Activated CD4-positive, alpha-beta T cell treated with anti-CD3 and anti-CD28 coated beads, Interleukin-2, Interleukin-6, amounts not matched to agents 100 ng/mL and 50 ng/mL, durations not matched to agents 16 hours and 8 hours (primary cell): ENCODE results near the gene DLAT.
"Not testable (repeated sequence)": the region's sequence is repeated elsewhere in the genome, so short reads cannot be mapped to it uniquely, and the experiment has no call there.

Experiments used
- DNase-seq: peaks from one replicate; pipeline ENCODE4 v3.0.0-alpha.2; 2020

The DLAT gene

GRCh38 chr11:112024773-112025678 lies at the start of gene DLAT:
DLAT (plus strand) TSS chr11:112025408; CDS start chr11:112025473, 65 bp downstream.
- peak; percentile 93 for DNase-seq

DNA sequence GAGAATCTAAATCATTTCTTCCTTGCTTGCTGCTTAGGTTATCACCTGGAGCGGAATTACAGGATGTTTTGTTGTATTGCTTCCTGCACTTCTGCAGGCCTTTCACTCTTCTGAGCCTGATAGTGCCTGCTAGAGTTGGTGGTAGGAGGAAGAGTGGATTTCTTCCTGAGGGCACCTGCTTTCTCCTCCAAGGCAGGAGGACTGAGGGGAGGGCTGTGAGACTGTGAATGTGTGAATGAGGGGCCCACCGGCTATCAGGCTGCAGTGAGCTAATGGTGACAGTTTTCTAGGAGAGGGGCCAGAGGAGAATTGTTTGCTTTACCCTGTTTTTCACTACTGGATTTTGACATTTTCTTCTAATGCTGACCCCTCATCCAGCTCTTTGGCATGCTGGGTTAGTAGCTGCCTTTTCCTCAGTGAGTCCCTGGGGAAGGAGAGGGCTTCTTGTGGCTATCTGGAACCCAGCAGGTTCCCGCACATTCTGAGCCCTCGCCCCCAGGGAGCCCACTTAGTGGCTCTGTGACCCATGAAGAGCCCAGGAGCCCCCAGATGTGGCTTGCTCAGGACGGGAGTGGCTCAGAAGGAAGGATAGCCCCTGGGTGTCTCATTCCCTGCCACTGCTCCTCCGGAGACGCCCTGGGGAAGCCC lies 49.0 kb upstream of the DLAT start:
- no peak for DNase-seq

DNA sequence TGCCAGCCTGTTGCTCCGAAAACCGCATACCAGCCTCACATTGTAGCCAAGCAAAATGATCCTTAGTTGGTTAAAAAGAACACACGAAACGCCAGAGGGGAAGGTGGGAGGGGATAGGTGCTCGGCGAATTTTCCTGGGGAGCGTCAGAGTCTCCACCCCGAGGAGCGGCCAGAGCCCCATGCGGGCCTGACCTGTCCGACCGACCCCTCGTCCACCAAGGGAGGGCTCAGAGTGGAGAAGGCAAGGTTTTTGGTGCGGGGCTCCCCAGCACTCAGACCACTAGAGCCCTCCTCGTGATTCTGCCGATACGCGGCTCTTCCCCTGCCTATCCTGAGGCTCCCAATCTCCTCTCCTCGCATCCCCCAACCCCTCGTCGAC lies 48.5 kb upstream of the DLAT start:
- DNase-seq: no peak

DNA sequence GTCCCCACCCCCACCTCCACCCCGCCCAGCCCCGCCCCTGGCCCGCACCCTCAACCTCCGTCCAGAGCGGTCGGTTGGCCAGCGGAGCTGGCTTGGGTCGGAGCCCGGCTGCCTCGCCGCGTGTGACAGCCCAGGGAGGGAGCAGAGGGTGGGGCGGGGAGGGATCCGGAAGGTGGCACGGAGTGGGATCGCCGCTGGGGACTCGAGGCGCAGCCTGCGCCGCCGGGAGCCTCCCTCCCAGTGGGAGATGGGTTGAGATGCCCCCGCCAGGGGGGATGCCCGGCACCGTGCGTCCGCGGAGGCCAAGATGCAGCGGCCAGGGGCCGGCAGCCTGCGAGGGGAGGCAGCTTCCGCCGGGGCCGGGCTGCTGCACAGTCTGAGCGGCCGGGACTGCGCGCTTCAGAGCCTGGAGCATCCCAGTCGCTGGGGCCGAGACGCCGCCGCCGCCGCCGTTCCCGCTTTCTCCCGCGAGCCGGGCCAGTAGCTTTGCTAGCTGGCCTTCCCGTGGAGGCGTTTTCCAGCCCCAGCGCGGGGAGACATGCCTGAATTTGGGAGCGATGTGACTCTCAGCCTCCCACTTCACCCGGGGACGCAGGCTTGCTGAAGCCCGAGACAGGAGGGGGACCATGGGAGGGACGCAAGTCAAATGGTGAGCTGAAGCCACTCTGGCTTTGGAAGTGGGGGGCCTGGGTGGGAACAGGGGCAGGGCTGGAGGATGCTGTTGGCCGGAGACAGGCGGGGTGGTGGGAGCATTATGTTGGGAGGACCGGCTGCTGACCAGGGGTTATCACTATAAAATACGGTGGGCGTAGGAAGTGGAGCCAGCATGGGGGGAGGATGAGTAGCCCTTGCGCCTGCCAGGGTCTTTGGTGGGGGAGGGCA lies 47.8 kb upstream of the DLAT start:
- peak; percentile 11 for DNase-seq

DNA sequence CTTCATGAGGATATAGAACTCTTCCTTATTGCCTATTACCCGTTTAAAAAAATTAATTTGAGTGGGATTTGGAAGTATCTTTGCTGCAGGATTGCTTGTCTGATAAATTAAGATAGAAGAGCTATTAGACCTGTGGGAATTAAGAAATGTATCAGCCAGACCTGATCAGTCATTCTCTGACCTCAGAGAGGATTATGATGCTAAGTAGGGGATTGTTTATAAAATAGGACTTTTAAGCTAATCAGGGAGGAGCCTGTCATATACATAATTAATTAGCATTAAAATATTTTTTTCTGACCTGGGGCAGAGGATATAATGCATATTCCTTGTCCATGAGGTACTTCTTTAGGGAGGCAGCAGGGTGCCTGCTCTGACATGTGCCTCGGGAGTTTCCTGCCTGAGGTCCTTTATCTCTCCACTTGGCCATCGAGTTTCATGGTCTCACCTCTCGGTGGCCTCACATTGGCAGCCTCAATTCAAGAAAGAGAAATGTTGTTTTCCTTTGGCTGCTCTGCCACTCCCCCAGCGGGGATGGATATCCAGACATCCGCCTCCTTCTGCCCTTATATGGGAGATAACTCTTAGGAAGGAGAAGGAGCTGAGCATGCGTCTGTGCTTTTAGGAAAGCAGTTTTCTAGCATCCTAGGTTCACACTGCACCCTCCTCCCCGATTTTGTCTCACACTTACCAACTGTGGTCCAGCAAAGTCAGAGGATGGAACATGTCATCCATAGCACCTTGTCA lies 47.0 kb upstream of the DLAT start:
- DNase-seq: no peak

GRCh38 chr11:111980062-111980461 lies 45.1 kb upstream of the DLAT start:
- DNase-seq: no peak

DNA sequence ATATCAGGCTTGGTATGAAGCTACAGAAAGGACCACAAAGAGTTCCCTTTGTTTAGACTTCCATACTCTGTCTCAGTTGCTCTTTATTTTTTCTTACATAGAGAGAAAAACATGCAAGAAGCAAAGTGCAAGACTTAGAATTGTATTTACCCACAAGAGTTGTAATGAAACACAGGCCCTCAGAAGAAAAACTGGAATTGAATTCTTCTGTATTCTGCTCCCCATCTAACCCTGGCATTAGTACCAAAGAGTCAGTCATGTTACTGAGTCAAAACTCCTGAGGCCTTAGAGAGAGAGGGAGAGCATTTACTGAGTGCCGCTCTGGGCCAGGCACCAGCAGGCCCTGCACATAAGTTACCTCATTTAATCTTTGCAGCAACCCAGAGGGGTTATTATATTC lies 43.9 kb upstream of the DLAT start:
- no peak for DNase-seq

- peak; percentile 54 for DNase-seq
Observed at GRCh38 chr11:111982019-111982464, 43.2 kb upstream of the DLAT start.

- no peak for DNase-seq
Observed at GRCh38 chr11:111982541-111983186, 42.5 kb upstream of the DLAT start.

- DNase-seq: no peak
Observed at GRCh38 chr11:111983187-111983986, 41.8 kb upstream of the DLAT start.

- no peak for DNase-seq
Observed at GRCh38 chr11:111986589-111986988, 38.6 kb upstream of the DLAT start.

GRCh38 chr11:111990381-111990780 lies 34.8 kb upstream of the DLAT start:
- DNase-seq: no peak

DNA sequence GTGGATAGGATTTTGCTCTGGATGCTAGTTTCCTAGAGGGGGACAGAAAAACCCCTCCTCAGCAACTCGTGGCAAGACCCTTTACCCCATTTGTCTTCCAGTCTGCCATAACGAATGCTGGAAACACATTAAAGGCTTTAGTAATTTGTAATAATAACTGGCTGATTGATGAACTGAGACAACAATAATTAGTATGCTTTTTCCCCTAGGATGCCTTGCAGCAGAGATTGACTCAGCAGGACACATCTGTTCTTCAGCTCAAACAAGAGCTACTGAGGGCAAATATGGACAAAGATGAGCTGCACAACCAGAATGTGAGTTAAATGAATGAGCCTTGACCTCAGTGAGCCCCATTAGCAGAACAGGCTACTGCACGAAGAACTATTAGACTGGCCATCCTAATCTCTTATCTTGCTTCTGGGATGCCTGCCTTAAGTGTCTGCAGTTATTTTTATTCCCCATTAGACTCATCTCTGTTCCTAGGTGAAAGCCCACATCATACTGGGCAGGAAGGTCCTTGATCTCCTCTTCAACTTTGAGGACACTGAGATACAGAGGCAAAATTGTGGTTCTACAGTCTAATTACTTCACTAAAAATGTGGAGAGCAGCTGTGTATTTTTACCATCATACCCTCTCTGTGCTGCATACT lies 32.9 kb upstream of the DLAT start:
- DNase-seq: no peak

- DNase-seq: no peak
Observed at GRCh38 chr11:111996129-111996528, 29.1 kb upstream of the DLAT start.

GRCh38 chr11:111996669-111997068 lies 28.5 kb upstream of the DLAT start:
- DNase-seq: not testable (repeated sequence)

GRCh38 chr11:111999111-111999510 lies 26.1 kb upstream of the DLAT start:
- DNase-seq: no peak

DNA sequence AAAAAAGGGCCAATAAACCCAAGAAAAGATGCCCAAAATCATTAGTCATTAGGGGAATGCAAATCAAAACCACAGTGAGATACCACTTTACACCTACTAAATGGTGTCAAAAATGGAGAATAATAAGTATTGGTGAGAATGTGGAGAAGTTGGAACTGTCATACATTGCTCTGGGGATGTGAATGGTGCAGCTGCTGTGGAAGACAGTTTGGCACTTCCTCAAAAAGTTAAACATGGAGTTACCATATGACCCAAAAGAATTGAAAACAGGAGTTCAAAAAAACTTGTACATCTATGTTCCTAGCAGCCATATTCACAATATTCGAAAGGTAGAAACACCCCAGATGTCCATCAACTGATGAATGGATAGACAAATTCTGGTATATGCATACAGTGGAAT lies 24.5 kb upstream of the DLAT start:
- DNase-seq: no peak

- no peak for DNase-seq
Observed at GRCh38 chr11:112002491-112003216, 22.6 kb upstream of the DLAT start.

DNA sequence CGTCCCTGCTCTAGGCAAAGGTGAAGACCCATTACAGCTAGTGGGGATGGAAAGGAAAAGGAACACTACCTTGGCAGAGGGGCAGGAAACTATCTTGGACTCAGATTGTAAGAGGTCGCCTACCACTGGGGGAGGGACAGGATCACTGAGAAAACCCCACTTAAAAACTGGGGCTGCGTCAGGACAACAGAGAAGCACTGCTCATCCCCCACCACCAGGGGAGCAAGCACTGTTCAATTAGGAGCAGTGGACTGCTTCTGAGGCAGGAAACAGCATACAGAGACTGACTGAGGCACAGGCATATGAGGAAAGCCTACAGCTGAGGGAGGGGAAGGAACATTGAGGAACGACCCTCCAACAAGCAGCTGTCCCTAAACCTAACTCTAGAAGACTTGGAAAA lies 20.8 kb upstream of the DLAT start:
- peak; percentile 17 for DNase-seq
